Measurements from ENCODE around the gene SULT1C4. TPM values are rescaled to one million over a fixed set of nuclear protein-coding genes. Genes with fewer than 3 reads are reported as not detected.
A peak's percentile ranks its signal among the peaks of the same experiment; 100 is the strongest.

Gene SULT1C4
- total RNA-seq, 1 donor from 2014 or later: not detected

DNA sequence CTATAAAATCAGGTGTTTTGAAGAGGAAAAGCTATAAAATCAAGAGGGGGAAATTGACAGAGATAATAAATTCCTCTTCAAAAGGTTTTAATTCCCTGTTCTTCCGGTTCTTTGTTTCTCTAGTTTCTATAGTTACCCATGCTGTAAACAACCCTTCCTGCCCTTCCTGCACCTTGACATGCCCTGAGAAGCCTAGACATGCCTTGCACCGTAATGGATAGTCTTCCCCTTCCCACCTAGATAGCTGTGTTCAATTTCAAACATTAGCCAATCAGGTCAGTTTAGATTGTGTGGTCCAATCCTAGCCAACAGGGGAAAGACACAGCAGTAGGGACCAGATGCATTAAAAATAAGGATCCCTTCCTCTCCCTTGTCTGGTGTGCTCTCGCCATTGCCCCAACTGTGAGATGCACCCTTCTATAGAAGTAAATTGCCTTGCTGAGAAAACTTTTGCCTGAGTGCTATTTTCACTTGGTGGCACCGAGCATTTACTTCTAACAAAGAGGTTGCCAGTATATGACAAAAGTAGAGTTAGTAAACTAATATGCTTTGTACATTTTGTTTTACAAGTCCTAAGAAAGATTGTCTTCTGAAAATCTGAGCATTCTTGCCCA lies 27.1 kb downstream of the SULT1C4 start:
- Histone ChIP-seq H3K27me3 (ENCODE audit: control insufficient read depth, insufficient read depth, low read length) (no peaks in the 10 kb centered on the region), H3K4me3 (ENCODE audit: low read depth, low read length) (no peak overlapping the region), H3K36me3 (ENCODE audit: control insufficient read depth, insufficient read depth, low read length) (no peaks in the 10 kb centered on the region)
- DNase-seq (ENCODE audit: low read depth) (peak; percentile 76), FAIRE-seq (peak; percentile 47)
- no peak for TF ChIP-seq CTCF (IDR thresholded peaks at IDR 0.05; ENCODE audit: insufficient read depth, low read length, severe bottlenecking)

DNA sequence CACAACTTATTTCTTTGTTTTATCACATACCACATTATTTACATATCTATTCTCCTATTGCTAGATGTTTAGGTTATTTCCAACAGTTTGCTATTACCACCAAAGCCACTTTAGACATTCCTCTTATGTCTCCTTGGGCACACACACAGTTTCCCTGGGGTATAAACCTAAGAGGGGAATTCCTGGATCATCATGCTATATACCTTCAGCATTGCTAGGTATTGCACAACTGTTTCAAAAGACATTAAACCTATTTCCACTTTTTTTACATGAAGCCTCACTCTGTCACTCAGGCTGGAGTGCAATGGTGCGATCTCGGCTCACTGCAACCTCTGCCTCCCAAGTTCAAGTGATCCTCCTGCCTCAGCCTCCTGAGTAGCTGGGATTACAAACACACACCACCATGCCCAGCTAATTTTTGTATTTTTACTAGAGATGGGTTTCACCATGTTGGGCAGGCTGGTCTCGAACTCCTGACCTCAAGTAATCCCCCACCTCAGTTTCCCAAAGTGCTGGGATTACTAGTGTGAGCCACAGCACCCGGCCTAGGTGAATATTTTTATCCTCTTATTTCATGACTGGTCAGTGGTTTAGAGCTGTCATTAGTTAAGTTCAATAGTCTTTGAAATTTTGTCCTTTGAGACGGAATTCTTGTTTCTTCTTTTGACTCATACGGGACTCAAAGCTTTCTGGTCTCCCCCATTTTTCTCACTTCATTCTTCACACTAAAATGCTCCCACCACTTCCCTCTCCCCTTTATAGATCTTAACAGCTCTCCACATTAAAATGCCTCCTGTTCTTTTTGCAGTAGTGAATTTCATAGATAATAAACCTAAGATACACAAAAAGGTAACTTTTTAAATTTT lies 30.3 kb downstream of the SULT1C4 start:
- FAIRE-seq: no peak
- DNase-seq (ENCODE audit: low read depth): no peak
- H3K4me3 ChIP-seq (ENCODE audit: low read depth, low read length): no peak overlapping the region
- no peak for TF ChIP-seq CTCF (IDR thresholded peaks at IDR 0.05; ENCODE audit: insufficient read depth, low read length, severe bottlenecking)
- H3K36me3 ChIP-seq (ENCODE audit: control insufficient read depth, insufficient read depth, low read length): no peaks in the 10 kb centered on the region
- no peaks in the 10 kb centered on the region for H3K27me3 ChIP-seq (ENCODE audit: control insufficient read depth, insufficient read depth, low read length)

DNA sequence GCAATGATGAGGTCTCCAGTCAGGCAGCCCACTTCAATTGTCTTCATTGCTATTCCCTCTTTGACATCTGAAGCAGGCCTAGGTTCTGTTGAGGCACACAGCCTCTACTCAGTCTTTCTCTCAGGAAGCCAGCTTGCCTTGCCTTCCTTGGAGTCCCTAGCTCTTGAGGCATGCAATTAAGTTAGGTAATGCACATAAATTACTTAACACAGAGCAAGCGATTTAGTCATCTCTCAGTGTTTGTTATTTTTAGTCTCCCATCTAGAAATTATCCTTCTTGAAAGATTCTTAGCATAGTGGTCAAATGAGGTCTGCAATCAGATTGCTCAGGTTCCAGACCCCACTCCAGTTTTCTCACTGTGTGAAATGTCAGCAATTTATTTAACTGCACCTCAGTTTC lies 32.0 kb downstream of the SULT1C4 start:
- Histone ChIP-seq H3K4me3 (ENCODE audit: low read depth, low read length) (no peak overlapping the region), H3K36me3 (ENCODE audit: control insufficient read depth, insufficient read depth, low read length) (no peaks in the 10 kb centered on the region), H3K27me3 (ENCODE audit: control insufficient read depth, insufficient read depth, low read length) (no peaks in the 10 kb centered on the region)
- TF ChIP-seq CTCF (IDR thresholded peaks at IDR 0.05; ENCODE audit: insufficient read depth, low read length, severe bottlenecking): no peak
- DNase-seq (ENCODE audit: low read depth): no peak
- no peak for FAIRE-seq

DNA sequence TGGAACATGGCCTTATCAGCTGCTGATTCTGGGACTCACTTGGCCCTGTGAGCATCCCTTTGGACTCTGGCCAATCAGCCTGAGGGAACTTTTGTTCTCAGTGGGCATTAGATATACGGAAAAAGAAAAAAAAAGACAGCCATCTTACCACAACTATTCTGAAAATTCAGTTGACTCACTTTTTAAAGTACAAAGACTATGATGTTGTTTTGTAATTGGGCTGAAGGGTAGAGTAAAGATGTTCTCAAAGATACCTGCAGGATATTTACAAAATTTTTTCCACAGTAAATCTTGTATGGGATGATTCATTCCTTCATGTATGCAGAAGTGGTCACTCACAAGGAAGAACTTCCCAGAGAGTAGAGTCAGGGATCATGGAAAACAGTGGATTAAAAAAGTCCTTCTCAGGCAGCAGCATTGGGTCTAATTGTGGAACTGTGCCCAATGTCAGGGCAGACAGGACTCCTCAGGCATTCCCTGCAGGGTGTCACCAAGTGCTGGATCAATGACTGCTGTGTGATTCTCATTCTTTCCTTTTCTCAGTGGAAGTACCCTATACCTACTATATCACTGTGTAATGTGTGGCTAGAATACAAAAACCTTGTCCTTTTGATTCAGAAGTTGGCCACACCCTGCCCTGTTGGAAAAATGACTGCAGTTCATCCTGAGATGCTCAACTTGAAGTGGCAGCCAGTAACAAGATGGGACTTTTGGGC lies 35.4 kb downstream of the SULT1C4 start:
- peak; percentile 97 for DNase-seq (ENCODE audit: low read depth)
- Histone ChIP-seq H3K27me3 (ENCODE audit: control insufficient read depth, insufficient read depth, low read length) (no peaks in the 10 kb centered on the region), H3K36me3 (ENCODE audit: control insufficient read depth, insufficient read depth, low read length) (no peaks in the 10 kb centered on the region), H3K4me3 (ENCODE audit: low read depth, low read length) (no peak overlapping the region)
- TF ChIP-seq CTCF (IDR thresholded peaks at IDR 0.05; ENCODE audit: insufficient read depth, low read length, severe bottlenecking): no peak
- FAIRE-seq: peak; percentile 40

DNA sequence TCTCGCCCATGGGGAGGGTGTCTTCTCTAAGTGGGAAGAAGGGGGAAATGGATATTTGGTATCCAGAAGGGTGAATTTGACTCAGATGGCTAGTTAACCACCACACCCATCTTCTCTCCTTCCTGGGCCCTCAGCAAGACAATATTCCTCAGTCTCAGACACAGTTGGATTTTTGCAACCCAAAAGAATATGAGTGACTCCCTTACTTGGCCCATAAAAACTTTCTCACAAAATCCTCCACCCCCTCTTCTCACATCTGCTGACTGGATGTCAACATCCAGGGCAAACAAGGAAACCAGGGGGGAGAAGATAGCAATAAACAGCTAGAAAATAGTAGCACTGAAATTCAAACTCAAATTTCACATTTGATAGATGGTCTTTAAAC lies 35.9 kb downstream of the SULT1C4 start:
- DNase-seq (ENCODE audit: low read depth) (no peak), FAIRE-seq (no peak)
- Histone ChIP-seq H3K36me3 (ENCODE audit: control insufficient read depth, insufficient read depth, low read length) (no peaks in the 10 kb centered on the region), H3K27me3 (ENCODE audit: control insufficient read depth, insufficient read depth, low read length) (no peaks in the 10 kb centered on the region), H3K4me3 (ENCODE audit: low read depth, low read length) (no peak overlapping the region)
- TF ChIP-seq CTCF (IDR thresholded peaks at IDR 0.05; ENCODE audit: insufficient read depth, low read length, severe bottlenecking): no peak
